ENCODE data around the gene DLG4. TPM values are rescaled to one million over a fixed set of nuclear protein-coding genes. Genes with fewer than 3 reads are reported as not detected.
"Not testable (repeated sequence)": the region's sequence is repeated elsewhere in the genome, so short reads cannot be mapped to it uniquely, and the experiment has no call there.

DLG4 gene
- total and polyA plus RNA-seq, 2 donors (not counting 1 experiment from before 2014, with no cell fraction given), result 2.0 to 12.5 TPM

DNA sequence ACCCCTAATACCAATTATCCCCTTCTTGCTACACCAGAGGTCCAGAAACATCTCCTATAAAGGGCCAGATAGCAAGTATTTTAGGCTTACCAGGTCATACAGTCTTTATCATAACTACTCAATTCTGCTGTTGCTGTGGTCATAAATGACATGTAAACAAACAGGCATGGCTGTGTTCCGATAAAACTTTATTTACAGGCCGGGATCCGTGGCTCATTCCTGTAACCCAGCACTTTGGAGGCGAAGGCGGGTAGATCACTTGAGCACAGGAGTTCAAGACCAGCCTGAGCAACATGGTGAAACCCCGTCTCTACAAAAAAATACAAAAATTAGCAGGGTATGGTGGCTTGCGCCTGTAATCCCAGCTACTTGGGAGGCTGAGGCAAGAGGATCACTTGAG, 52.8 kb downstream of the DLG4 start:
- H3K36me3 ChIP-seq (replicated peaks in 1 of 2; ENCODE audit: control extremely low read depth in 1 of 2, control insufficient read depth in 1 of 2, extremely low read depth in 1 of 2, insufficient read depth in 2 of 2, low read length in 1 of 2), result no peaks in the 10 kb centered on the region
- no peak overlapping the region for H3K4me2 ChIP-seq (replicated peaks; ENCODE audit: low read depth, low read length, poor library complexity, severe bottlenecking)
- H3K4me3 Mint-ChIP-seq, result no peak overlapping the region
- H3K27me3 ChIP-seq (replicated peaks in 1 of 4; ENCODE audit: control extremely low read depth in 1 of 4, control insufficient read depth in 3 of 4, insufficient read depth in 4 of 4, low read length in 3 of 4), result peaks cover 0 to 5% (median 1%) of the 10 kb centered on the region in 4 experiments
- no peaks in the 10 kb centered on the region for H4K20me1 ChIP-seq (ENCODE audit: control insufficient read depth, insufficient read depth, low read length, poor library complexity, severe bottlenecking)
- ATAC-seq (ENCODE audit: low read depth) (no peak), DNase-seq (no peak)
- ChIA-PET POLR2A (no interaction called here), CTCF (no interaction called here)
- no peak overlapping the region for H2AFZ ChIP-seq (ENCODE audit: insufficient read depth, low read depth, low read length, poor library complexity, severe bottlenecking)
- H3K27me3 Mint-ChIP-seq, result peaks cover 20% of the 10 kb centered on the region
- peaks cover 0 to 20% (median 7%) of the 10 kb centered on the region in 3 donors for H3K9me3 ChIP-seq (ENCODE audit: control extremely low read depth in 1 of 3, control insufficient read depth in 2 of 3, insufficient read depth in 1 of 3, low read length in 2 of 3)
- H3K4me1 Mint-ChIP-seq, result no peaks in the 10 kb centered on the region
- intact Hi-C loops (cut with micrococcal nuclease), result no loop called here
- TF ChIP-seq, protein P1, sequence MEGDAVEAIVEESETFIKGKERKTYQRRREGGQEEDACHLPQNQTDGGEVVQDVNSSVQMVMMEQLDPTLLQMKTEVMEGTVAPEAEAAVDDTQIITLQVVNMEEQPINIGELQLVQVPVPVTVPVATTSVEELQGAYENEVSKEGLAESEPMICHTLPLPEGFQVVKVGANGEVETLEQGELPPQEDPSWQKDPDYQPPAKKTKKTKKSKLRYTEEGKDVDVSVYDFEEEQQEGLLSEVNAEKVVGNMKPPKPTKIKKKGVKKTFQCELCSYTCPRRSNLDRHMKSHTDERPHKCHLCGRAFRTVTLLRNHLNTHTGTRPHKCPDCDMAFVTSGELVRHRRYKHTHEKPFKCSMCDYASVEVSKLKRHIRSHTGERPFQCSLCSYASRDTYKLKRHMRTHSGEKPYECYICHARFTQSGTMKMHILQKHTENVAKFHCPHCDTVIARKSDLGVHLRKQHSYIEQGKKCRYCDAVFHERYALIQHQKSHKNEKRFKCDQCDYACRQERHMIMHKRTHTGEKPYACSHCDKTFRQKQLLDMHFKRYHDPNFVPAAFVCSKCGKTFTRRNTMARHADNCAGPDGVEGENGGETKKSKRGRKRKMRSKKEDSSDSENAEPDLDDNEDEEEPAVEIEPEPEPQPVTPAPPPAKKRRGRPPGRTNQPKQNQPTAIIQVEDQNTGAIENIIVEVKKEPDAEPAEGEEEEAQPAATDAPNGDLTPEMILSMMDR (IDR thresholded peaks at IDR 0.05), result no peak
- TF ChIP-seq EZH2 (IDR thresholded peaks at IDR 0.05; ENCODE audit: borderline replicate concordance, insufficient read depth, low read depth, low read length, poor library complexity, severe bottlenecking), result no peak
- no peaks in the 10 kb centered on the region for H3K79me2 ChIP-seq (ENCODE audit: control insufficient read depth, insufficient read depth, low read length)
- no peak overlapping the region for H3K9ac ChIP-seq (ENCODE audit: low read length)
- no peak overlapping the region for H3K27ac ChIP-seq (ENCODE audit: low read length in 2 of 2)
- WGBS (ENCODE audit: insufficient coverage), result 98% methylated on average over 6 of the region's 7 CpGs
- no peak overlapping the region for H3K4me3 ChIP-seq (ENCODE audit: control extremely low read depth in 1 of 5, extremely low read depth in 1 of 5, insufficient read depth in 1 of 5, low read depth in 2 of 5, low read length in 4 of 5)
- no peak overlapping the region for H3K27ac Mint-ChIP-seq
- no peaks in the 10 kb centered on the region for H3K4me1 ChIP-seq (ENCODE audit: control insufficient read depth in 2 of 2, insufficient read depth in 2 of 2, low read length in 2 of 2)
- H3K9me3 Mint-ChIP-seq (ENCODE audit: insufficient read depth), result peaks cover 4% of the 10 kb centered on the region

DNA sequence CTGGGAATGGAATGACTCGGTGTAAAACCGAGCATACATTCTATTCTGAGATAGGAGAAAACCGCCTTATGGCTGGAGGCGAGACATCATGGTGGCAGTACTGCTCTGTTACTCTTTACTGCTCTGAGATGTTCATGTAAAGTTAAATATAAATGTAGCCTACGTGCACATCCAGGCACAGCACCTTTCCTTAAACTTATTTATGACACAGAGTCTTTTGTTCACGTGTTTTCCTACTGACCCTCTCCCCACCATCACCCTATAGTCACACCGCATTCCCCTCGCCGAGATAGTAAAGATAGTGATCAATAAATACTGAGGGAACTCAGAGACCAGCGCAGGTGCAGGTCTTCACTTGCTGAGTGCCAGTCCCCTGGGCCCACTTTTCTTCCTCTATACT, 60.1 kb downstream of the DLG4 start:
- H3K4me1 Mint-ChIP-seq; H3K9me3 Mint-ChIP-seq (ENCODE audit: insufficient read depth); H3K4me1 ChIP-seq (ENCODE audit: control insufficient read depth in 2 of 2, insufficient read depth in 2 of 2, low read length in 2 of 2); H3K4me3 ChIP-seq (ENCODE audit: control extremely low read depth in 1 of 5, extremely low read depth in 1 of 5, insufficient read depth in 1 of 5, low read depth in 2 of 5, low read length in 4 of 5); POLR2A ChIA-PET; H3K27ac Mint-ChIP-seq; H3K36me3 ChIP-seq (replicated peaks in 1 of 2; ENCODE audit: control extremely low read depth in 1 of 2, control insufficient read depth in 1 of 2, extremely low read depth in 1 of 2, insufficient read depth in 2 of 2, low read length in 1 of 2); H3K4me3 Mint-ChIP-seq; H3K4me2 ChIP-seq (replicated peaks; ENCODE audit: low read depth, low read length, poor library complexity, severe bottlenecking); H2AFZ ChIP-seq (ENCODE audit: insufficient read depth, low read depth, low read length, poor library complexity, severe bottlenecking); H3K27ac ChIP-seq (ENCODE audit: low read length in 2 of 2); H3K27me3 ChIP-seq (replicated peaks in 1 of 4; ENCODE audit: control extremely low read depth in 1 of 4, control insufficient read depth in 3 of 4, insufficient read depth in 4 of 4, low read length in 3 of 4); H3K9me3 ChIP-seq (ENCODE audit: control extremely low read depth in 1 of 3, control insufficient read depth in 2 of 3, insufficient read depth in 1 of 3, low read length in 2 of 3); H3K79me2 ChIP-seq (ENCODE audit: control insufficient read depth, insufficient read depth, low read length); ATAC-seq (ENCODE audit: low read depth); H4K20me1 ChIP-seq (ENCODE audit: control insufficient read depth, insufficient read depth, low read length, poor library complexity, severe bottlenecking); H3K9ac ChIP-seq (ENCODE audit: low read length); intact Hi-C loops (cut with micrococcal nuclease); DNase-seq: not testable (repeated sequence)
- H3K27me3 Mint-ChIP-seq, result peaks cover 34% of the 10 kb centered on the region
- CTCF ChIA-PET, result interaction anchor here (0.7 kb wide), 1 partner anchor 15 kb away, joined by 3 read pairs; no protein-coding TSS in a partner anchor
- WGBS (ENCODE audit: insufficient coverage), result 70% methylated on average over 4 of the region's 10 CpGs

DNA sequence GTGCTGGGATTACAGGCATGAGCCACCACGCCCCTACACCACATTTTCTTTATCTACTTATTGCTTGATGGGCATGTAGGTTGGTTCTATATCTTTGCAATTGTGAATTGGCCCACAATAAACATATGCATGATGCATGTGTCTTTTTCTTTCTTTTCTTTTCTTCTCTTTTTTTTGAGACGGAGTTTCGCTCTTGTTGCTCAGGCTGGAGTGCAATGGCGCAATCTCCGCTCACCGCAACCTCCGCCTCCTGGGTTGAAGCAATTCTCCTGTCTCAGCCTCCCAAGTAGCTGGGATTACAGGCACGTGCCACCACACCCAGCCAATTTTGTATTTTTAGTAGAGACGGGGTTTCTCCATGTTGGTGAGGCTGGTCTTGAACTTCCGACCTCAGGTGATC, 61.2 kb downstream of the DLG4 start:
- POLR2A ChIA-PET; H3K9ac ChIP-seq (ENCODE audit: low read length); ATAC-seq (ENCODE audit: low read depth); H4K20me1 ChIP-seq (ENCODE audit: control insufficient read depth, insufficient read depth, low read length, poor library complexity, severe bottlenecking); H3K27ac Mint-ChIP-seq; H3K4me1 ChIP-seq (ENCODE audit: control insufficient read depth in 2 of 2, insufficient read depth in 2 of 2, low read length in 2 of 2); H2AFZ ChIP-seq (ENCODE audit: insufficient read depth, low read depth, low read length, poor library complexity, severe bottlenecking); H3K9me3 ChIP-seq (ENCODE audit: control extremely low read depth in 1 of 3, control insufficient read depth in 2 of 3, insufficient read depth in 1 of 3, low read length in 2 of 3); H3K27me3 ChIP-seq (replicated peaks in 1 of 4; ENCODE audit: control extremely low read depth in 1 of 4, control insufficient read depth in 3 of 4, insufficient read depth in 4 of 4, low read length in 3 of 4); H3K4me2 ChIP-seq (replicated peaks; ENCODE audit: low read depth, low read length, poor library complexity, severe bottlenecking); H3K36me3 ChIP-seq (replicated peaks in 1 of 2; ENCODE audit: control extremely low read depth in 1 of 2, control insufficient read depth in 1 of 2, extremely low read depth in 1 of 2, insufficient read depth in 2 of 2, low read length in 1 of 2); H3K27ac ChIP-seq (ENCODE audit: low read length in 2 of 2); H3K4me1 Mint-ChIP-seq; H3K9me3 Mint-ChIP-seq (ENCODE audit: insufficient read depth); H3K79me2 ChIP-seq (ENCODE audit: control insufficient read depth, insufficient read depth, low read length); DNase-seq; CTCF ChIA-PET; H3K4me3 Mint-ChIP-seq; H3K4me3 ChIP-seq (ENCODE audit: control extremely low read depth in 1 of 5, extremely low read depth in 1 of 5, insufficient read depth in 1 of 5, low read depth in 2 of 5, low read length in 4 of 5); intact Hi-C loops (cut with micrococcal nuclease): not testable (repeated sequence)
- peaks cover 39% of the 10 kb centered on the region for H3K27me3 Mint-ChIP-seq
- 96% methylated on average over 7 of the region's 10 CpGs for WGBS (ENCODE audit: insufficient coverage)

Measured in B cell (primary cell).